H1 (cell line): Measurements from ENCODE around the gene KCP. TPM values are rescaled to one million over a fixed set of nuclear protein-coding genes. Genes with fewer than 3 reads are reported as not detected.
A peak's percentile ranks its signal among the peaks of the same experiment; 100 is the strongest.

Experiments used
- CTCF ChIA-PET: fragments of 300-600 bp; sonication (Branson Sonifier 250); formaldehyde crosslinking; loops from one replicate; lab custom pipeline; 2021; ENCODE audit not compliant: partially characterized antibody; lab: Charles Lee
- POLR2A ChIA-PET: fragments of 300-600 bp; sonication (Branson Sonifier 250); formaldehyde crosslinking; loops from one replicate; lab custom pipeline; 2021; ENCODE audit warnings: inconsistent platforms; ENCODE audit not compliant: partially characterized antibody; lab: Charles Lee
- DNase-seq, 2 experiments: peaks; one replicate each; pipeline versions ENCODE4 v3.0.0 to v3.0.0-alpha.2; 2010 to 2022; ENCODE audit warnings: low spot score in 2 of 2, low read depth in 1 of 2, mixed read lengths in 1 of 2
- FAIRE-seq: peaks from 2 replicates; lab custom pipeline; 2011; peaks lifted over from hg19 to GRCh38; lab: Jason Lieb, UNC
- H2AFZ ChIP-seq: 2 replicates; pipeline ENCODE4 v1.8.1; 2012; ENCODE audit warnings: low read length, inconsistent platforms
- H2AK5ac ChIP-seq: 2 replicates; pipeline ENCODE4 v1.6.1; 2013; ENCODE audit warnings: low read depth, low read length
- H2BK120ac ChIP-seq: replicated peaks from 2 replicates; pipeline ENCODE3; 2013; ENCODE audit warnings: low read depth, low read length, inconsistent platforms
- H2BK12ac ChIP-seq: 2 replicates; pipeline ENCODE4 v1.6.1; 2013; ENCODE audit warnings: low read depth, low read length
- H2BK15ac ChIP-seq: 2 replicates; pipeline ENCODE4 v1.6.1; 2013; ENCODE audit warnings: low read length
- H2BK20ac ChIP-seq: 2 replicates; pipeline ENCODE4 v1.6.1; 2013; ENCODE audit warnings: low read length
- H2BK5ac ChIP-seq: 2 replicates; pipeline ENCODE4 v1.6.1; 2013; ENCODE audit warnings: low read depth, low read length
- H3K14ac ChIP-seq: 2 replicates; pipeline ENCODE4 v1.6.1; 2013; ENCODE audit warnings: inconsistent platforms; ENCODE audit not compliant: insufficient read length
- H3K18ac ChIP-seq: 2 replicates; pipeline ENCODE4 v1.6.1; 2013; ENCODE audit warnings: low read length; ENCODE audit errors: extremely low read depth
- H3K23ac ChIP-seq: 2 replicates; pipeline ENCODE4 v1.6.1; 2013; ENCODE audit warnings: inconsistent platforms; ENCODE audit not compliant: insufficient read length
- H3K23me2 ChIP-seq: 2 replicates; pipeline ENCODE4 v1.6.1; 2013; ENCODE audit warnings: low read depth, low read length
- H3K27ac ChIP-seq: 2 replicates; pipeline ENCODE4 v1.6.1; 2011; ENCODE audit warnings: low read depth, low read length, inconsistent platforms
- H3K27me3 ChIP-seq, 4 experiments: replicated peaks in 1 of 4; 1 replicate in 1 of 4; 2 replicates in 3 of 4; pipeline versions ENCODE4 v1.6.1 to v1.8.1; 2011 to 2013; ENCODE audit warnings: low read length in 3 of 4, mild to moderate bottlenecking in 3 of 4, inconsistent platforms in 2 of 4, mixed read lengths in 2 of 4, moderate library complexity in 1 of 4; ENCODE audit not compliant: control insufficient read depth in 3 of 4, insufficient read depth in 3 of 4; ENCODE audit errors: extremely low read depth in 1 of 4
- H3K36me3 ChIP-seq, 4 experiments: 2 replicates each; pipeline versions ENCODE4 v1.6.1 to v1.8.1; 2011 to 2013; ENCODE audit warnings: mild to moderate bottlenecking in 4 of 4, low read length in 3 of 4, moderate library complexity in 2 of 4, control low read depth in 1 of 4, inconsistent platforms in 1 of 4; ENCODE audit not compliant: insufficient read depth in 4 of 4, control insufficient read depth in 2 of 4
- H3K4ac ChIP-seq: replicated peaks from 2 replicates; pipeline ENCODE3; 2013; ENCODE audit warnings: low read length, low read depth, mixed read lengths, inconsistent platforms; ENCODE audit not compliant: insufficient read length
- H3K4me1 ChIP-seq, 4 experiments: replicated peaks in 1 of 4; 1 replicate in 1 of 4; 2 replicates in 3 of 4; pipeline versions ENCODE4 v1.6.1 to v1.8.1; 2011 to 2013; ENCODE audit warnings: low read length in 3 of 4, inconsistent platforms in 2 of 4, mixed read lengths in 1 of 4; ENCODE audit not compliant: insufficient read depth in 4 of 4, control insufficient read depth in 3 of 4
- H3K4me2 ChIP-seq, 2 experiments: 2 replicates each; pipeline versions ENCODE4 v1.6.1 to v1.8.1; 2011 to 2013; ENCODE audit warnings: low read depth in 2 of 2, low read length in 2 of 2, control low read depth in 1 of 2, inconsistent platforms in 1 of 2, mild to moderate bottlenecking in 1 of 2; ENCODE audit not compliant: insufficient read depth in 1 of 2
- H3K4me3 ChIP-seq, 4 experiments: fragments of 200-600, 300-600 bp in 1 of 4; sonication (generic), shearing (Covaris generic), sonication (Bioruptor Twin) in 1 of 4; 2 replicates each; pipeline versions ENCODE4 v1.5.1 to v1.8.1; 2011 to 2016; ENCODE audit warnings: low read length in 4 of 4, low read depth in 3 of 4, control low read depth in 2 of 4, inconsistent platforms in 2 of 4, mild to moderate bottlenecking in 2 of 4, mixed read lengths in 1 of 4, moderate library complexity in 1 of 4; ENCODE audit not compliant: insufficient read depth in 2 of 4; ENCODE audit errors: extremely low read depth in 1 of 4
- H3K56ac ChIP-seq: replicated peaks from 2 replicates; pipeline ENCODE3; 2013; ENCODE audit warnings: low read depth, mild to moderate bottlenecking, mixed read lengths, low read length, inconsistent platforms; ENCODE audit not compliant: insufficient read length
- H3K79me1 ChIP-seq: 2 replicates; pipeline ENCODE4 v1.6.1; 2013; ENCODE audit warnings: low read depth, low read length, control low read depth
- H3K79me2 ChIP-seq, 2 experiments: 2 replicates each; pipeline versions ENCODE4 v1.6.1 to v1.8.1; 2012 to 2013; ENCODE audit warnings: low read length in 2 of 2, mild to moderate bottlenecking in 2 of 2, inconsistent platforms in 1 of 2; ENCODE audit not compliant: insufficient read depth in 2 of 2, control insufficient read depth in 1 of 2
- H3K9ac ChIP-seq, 4 experiments: replicated peaks in 1 of 4; 1 replicate in 1 of 4; 2 replicates in 3 of 4; pipeline versions ENCODE4 v1.6.1 to v1.8.1; 2011 to 2013; ENCODE audit warnings: low read depth in 3 of 4, low read length in 3 of 4, control low read depth in 2 of 4, mild to moderate bottlenecking in 2 of 4, moderate library complexity in 2 of 4, inconsistent platforms in 1 of 4; ENCODE audit errors: extremely low read depth in 1 of 4
- H3K9me3 ChIP-seq, 2 experiments: 2 replicates each; pipeline versions ENCODE4 v1.6.1 to v1.8.1; 2012 to 2013; ENCODE audit warnings: mild to moderate bottlenecking in 2 of 2, moderate library complexity in 2 of 2, control low read depth in 1 of 2, inconsistent platforms in 1 of 2, low read depth in 1 of 2, low read length in 1 of 2, mixed read lengths in 1 of 2; ENCODE audit not compliant: insufficient read depth in 2 of 2
- H4K20me1 ChIP-seq, 2 experiments: replicated peaks in 1 of 2; 2 replicates each; pipeline versions ENCODE3 to v1.8.1; 2011 to 2013; ENCODE audit warnings: inconsistent platforms in 2 of 2, low read length in 2 of 2, mild to moderate bottlenecking in 1 of 2; ENCODE audit not compliant: insufficient read depth in 2 of 2, control insufficient read depth in 1 of 2
- H4K5ac ChIP-seq: 2 replicates; pipeline ENCODE4 v1.6.1; 2013; ENCODE audit warnings: low read length, low read depth, mixed read lengths, inconsistent platforms; ENCODE audit not compliant: insufficient read length
- H4K8ac ChIP-seq: 2 replicates; pipeline ENCODE4 v1.8.0; 2013; ENCODE audit warnings: mild to moderate bottlenecking, moderate library complexity, low read length, inconsistent platforms; ENCODE audit not compliant: insufficient read depth; ENCODE audit errors: extremely low read depth
- H4K91ac ChIP-seq: replicated peaks from 2 replicates; pipeline ENCODE3; 2013; ENCODE audit warnings: low read length, mixed read lengths, inconsistent platforms; ENCODE audit not compliant: insufficient read length
- BACH1 ChIP-seq: IDR thresholded peaks from 2 replicates; pipeline ENCODE4 v1.6.1; 2012; ENCODE audit warnings: low read length, improper control_type of control experiment
- CTBP2 ChIP-seq: IDR thresholded peaks from 2 replicates; pipeline ENCODE4 v1.7.0; 2011; ENCODE audit warnings: borderline replicate concordance, mild to moderate bottlenecking, moderate library complexity, mixed read lengths, low read length; ENCODE audit not compliant: insufficient read depth, insufficient read length
- FOSL1 ChIP-seq: IDR thresholded peaks from 2 replicates; pipeline ENCODE4 v1.6.1; 2011; ENCODE audit warnings: mild to moderate bottlenecking, low read depth, low read length, moderate library complexity; ENCODE audit not compliant: insufficient read depth
- GABPA ChIP-seq: IDR thresholded peaks from 2 replicates; pipeline ENCODE4 v1.6.1; 2011; ENCODE audit warnings: mild to moderate bottlenecking, low read length, moderate library complexity, borderline replicate concordance; ENCODE audit not compliant: insufficient read depth
- GTF2F1 ChIP-seq: IDR thresholded peaks from 2 replicates; pipeline ENCODE4 v1.6.1; 2012; ENCODE audit warnings: low read depth, low read length, improper control_type of control experiment, borderline replicate concordance
- JUN ChIP-seq: IDR thresholded peaks from 2 replicates; pipeline ENCODE4 v1.6.1; 2011; ENCODE audit warnings: low read depth, mild to moderate bottlenecking, improper control_type of control experiment, low read length
- JUND ChIP-seq: IDR thresholded peaks from 2 replicates; pipeline ENCODE4 v1.6.1; 2011; ENCODE audit warnings: mild to moderate bottlenecking, improper control_type of control experiment, low read length
- MAFK ChIP-seq: IDR thresholded peaks from 2 replicates; pipeline ENCODE4 v1.6.1; 2012; ENCODE audit warnings: low read depth, mild to moderate bottlenecking, improper control_type of control experiment, low read length
- SAP30 ChIP-seq: fragments of 300-600 bp; sonication (generic); IDR thresholded peaks from 2 replicates; pipeline ENCODE4 v1.7.1; 2012; ENCODE audit warnings: low read length, moderate library complexity, mild to moderate bottlenecking, inconsistent platforms; ENCODE audit not compliant: insufficient read depth, insufficient replicate concordance
- SP4 ChIP-seq: IDR thresholded peaks from 2 replicates; pipeline ENCODE4 v1.6.1; 2012; ENCODE audit warnings: low read length, inconsistent platforms
- TBP ChIP-seq: IDR thresholded peaks from 2 replicates; pipeline ENCODE4 v1.6.1; 2011; ENCODE audit warnings: low read depth, low read length, improper control_type of control experiment
- WGBS, 2 experiments: shearing (Covaris generic) in 1 of 2; methylation state at CpG; one replicate each; pipeline versions ENCODE4 v1.1.6 to v1.1.7; 2013 to 2015; ENCODE audit warnings: low lambda C conversion rate in 2 of 2, mixed read lengths in 2 of 2, inconsistent platforms in 1 of 2, low coverage in 1 of 2, missing lambda C conversion rate in 1 of 2; ENCODE audit not compliant: insufficient replicate concordance in 2 of 2, insufficient coverage in 1 of 2, insufficient read length in 1 of 2; ENCODE audit errors: extremely low coverage in 1 of 2, missing lambda C conversion rate in 1 of 2; 5-methylcytosine and 5-hydroxymethylcytosine counted together
- polyA plus RNA-seq, 7 experiments: library from polyadenylated mRNA; depleted of rRNA in 3 of 7; stranded (reverse) in 5 of 7; unstranded in 2 of 7; fragments of >200 nt in 5 of 7; fragments of 200-250 nt in 2 of 7; gene quantifications; 1 replicate in 5 of 7; 2 replicates in 1 of 7; 4 replicates in 1 of 7; pipeline versions ENCODE4 v1.2.1 to v1.2.3, GENCODE V29; 2011 to 2013; ENCODE audit warnings: missing spikeins in 2 of 7, mixed read lengths in 2 of 7
- total RNA-seq: library from RNA; stranded (reverse); fragmentation: NEBNext Ultra II Directional; extraction: Animal tissue kit (Norgen Biotek cat#: 25700); gene quantifications from 2 replicates; pipeline ENCODE4 v1.2.1, GENCODE V29; 2021
- TF ChIP-seq, protein P1 (sequence below): IDR thresholded peaks from 2 replicates; pipeline ENCODE4 v1.6.1; 2011; ENCODE audit warnings: low read depth, mild to moderate bottlenecking, low read length; ENCODE audit not compliant: insufficient read depth

Gene KCP
- total and polyA plus RNA-seq, 2 of the 8 experiments (the other 6 are each of a cell fraction or from before 2014, with no cell fraction given) = 1.3 to 2.0 TPM

DNA sequence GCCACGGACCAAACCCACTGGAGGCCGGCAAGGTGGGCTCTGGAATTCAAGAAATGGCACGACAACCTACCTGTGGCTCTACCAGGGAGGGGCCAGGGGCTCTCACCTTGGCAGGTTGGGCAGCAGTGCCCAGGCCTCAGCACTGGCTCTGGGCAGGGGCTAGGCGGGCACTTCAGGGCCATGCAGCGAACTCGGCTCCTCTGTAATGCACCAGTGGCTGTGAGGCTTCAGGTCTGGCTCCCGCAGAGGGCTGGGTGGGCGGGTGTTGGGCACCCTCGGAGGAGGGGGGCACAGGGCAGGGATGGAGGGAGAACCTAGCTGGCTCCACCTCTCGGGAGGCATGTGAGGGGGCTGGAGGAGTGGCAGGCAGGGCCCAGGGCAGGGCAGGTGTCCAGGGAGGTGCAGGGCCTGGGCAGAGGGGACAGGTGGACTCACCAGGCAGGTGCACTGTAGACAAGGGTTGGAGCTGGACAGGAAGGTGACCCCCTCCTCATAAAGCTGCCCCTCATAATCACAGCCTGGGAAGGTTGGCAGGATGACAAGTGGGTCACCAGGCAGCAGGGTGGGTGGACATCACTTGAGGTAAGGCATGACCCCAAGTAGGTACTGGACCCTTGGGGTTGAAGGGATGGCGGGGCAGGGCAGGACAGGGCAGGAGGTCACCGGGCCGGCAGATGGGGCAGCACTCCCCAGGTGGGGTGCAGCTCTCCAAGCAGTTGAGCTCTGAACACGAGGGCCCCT, 6.7 kb downstream of the KCP start:
- H3K27ac ChIP-seq = no peak overlapping the region
- no peaks in the 10 kb centered on the region for H3K79me2 ChIP-seq
- H2BK12ac ChIP-seq = peak overlapping the region; percentile 29; the same call in 1 of the 2 replicates
- TF ChIP-seq GABPA = no peak
- no peak for TF ChIP-seq SP4
- TF ChIP-seq BACH1 = no peak
- TF ChIP-seq GTF2F1 = no peak
- TF ChIP-seq SAP30 = no peak
- TF ChIP-seq JUN = no peak
- TF ChIP-seq TBP = no peak
- no peak for TF ChIP-seq CTBP2
- no peak for TF ChIP-seq FOSL1
- TF ChIP-seq, protein P1, sequence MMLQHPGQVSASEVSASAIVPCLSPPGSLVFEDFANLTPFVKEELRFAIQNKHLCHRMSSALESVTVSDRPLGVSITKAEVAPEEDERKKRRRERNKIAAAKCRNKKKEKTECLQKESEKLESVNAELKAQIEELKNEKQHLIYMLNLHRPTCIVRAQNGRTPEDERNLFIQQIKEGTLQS = no peak
- no peak for TF ChIP-seq MAFK
- no peak for TF ChIP-seq JUND
- no peak overlapping the region for H2BK5ac ChIP-seq
- no peaks in the 10 kb centered on the region for H3K23me2 ChIP-seq
- H3K4me3 ChIP-seq = no peak overlapping the region
- peak overlapping the region; percentile 68; the same call in 1 of the 2 replicates for H4K8ac ChIP-seq
- peaks cover 3 to 9% of the 10 kb centered on the region in 2 experiments; a peak in 2 of 4 replicates for H3K9me3 ChIP-seq
- H2BK120ac ChIP-seq = no peak overlapping the region
- H3K23ac ChIP-seq = no peak overlapping the region
- H4K5ac ChIP-seq = no peak overlapping the region
- POLR2A ChIA-PET = no interaction called here
- WGBS, 2 experiments = 91% methylated on average over 10 of the region's 14 CpGs; no CpG with 5 or more reads in 1 of the 2 experiments
- no peak overlapping the region for H2BK15ac ChIP-seq
- H3K4me2 ChIP-seq = no peak overlapping the region
- no peak overlapping the region for H3K14ac ChIP-seq
- H2BK20ac ChIP-seq = no peak overlapping the region
- no peaks in the 10 kb centered on the region for H3K36me3 ChIP-seq
- no peaks in the 10 kb centered on the region for H3K79me1 ChIP-seq
- FAIRE-seq (no peak), DNase-seq (peak in 1 of 2 experiments; percentile 37)
- no peak overlapping the region for H3K4ac ChIP-seq
- H3K18ac ChIP-seq = no peak overlapping the region
- no peaks in the 10 kb centered on the region for H4K20me1 ChIP-seq
- no peak overlapping the region for H3K56ac ChIP-seq
- no peak overlapping the region for H4K91ac ChIP-seq
- no peak overlapping the region for H2AK5ac ChIP-seq
- CTCF ChIA-PET = interaction anchor here (0.5 to 2.7 kb wide), 23 partner anchors 7 to 463 kb away, joined by 3 to 20 read pairs (median 4); partner anchors contain the start of gene KCP
- no peak overlapping the region; the same call in 1 of the 2 replicates for H2AFZ ChIP-seq
- no peak overlapping the region for H3K9ac ChIP-seq
- H3K4me1 ChIP-seq = peaks cover 0 to 2% (median 0%) of the 10 kb centered on the region in 4 experiments; a peak in 2 of 7 replicates
- peaks cover 0 to 4% (median 2%) of the 10 kb centered on the region in 4 experiments; a peak in 4 of 7 replicates for H3K27me3 ChIP-seq
